Upper lobe of left lung (tissue), 6 donors: Measurements from ENCODE around the gene MRPS34. TPM values are rescaled to one million over a fixed set of nuclear protein-coding genes. Genes with fewer than 3 reads are reported as not detected.

Experiments used
- ATAC-seq, 2 donors: fragments of 200-7000 bp; cut with Tn5 transposase; one replicate each; pipeline ENCODE4 v1.9.1; 2022; ENCODE audit warnings: mild to moderate bottlenecking in 2 of 2, moderate library complexity in 2 of 2; ENCODE audit not compliant: low FRiP score in 2 of 2
- DNase-seq, 2 donors: peaks; one replicate each; pipeline ENCODE4 v3.0.0-alpha.2; 2019 to 2020
- H3K27ac ChIP-seq, 4 donors: fragments of 200-600 bp; sonication (generic); one replicate each; pipeline ENCODE4 v1.5.1; 2016 to 2019
- H3K27me3 ChIP-seq, 4 donors: fragments of 200-600 bp; sonication (generic); one replicate each; pipeline ENCODE4 v1.5.1; 2017 to 2019
- H3K36me3 ChIP-seq, 4 donors: fragments of 200-600 bp; sonication (generic); one replicate each; pipeline ENCODE4 v1.5.1; 2016 to 2019
- H3K4me1 ChIP-seq, 4 donors: fragments of 200-600 bp; sonication (generic); one replicate each; pipeline ENCODE4 v1.5.1; 2018 to 2019
- H3K4me3 ChIP-seq, 4 donors: fragments of 200-600 bp; sonication (generic); one replicate each; pipeline ENCODE4 v1.5.1; 2017 to 2019; ENCODE audit warnings: mild to moderate bottlenecking in 2 of 4, moderate library complexity in 1 of 4
- H3K9me3 ChIP-seq, 4 donors: fragments of 200-600 bp; sonication (generic); one replicate each; pipeline ENCODE4 v1.5.1; 2018 to 2019
- EP300 ChIP-seq, 4 donors: sonication (generic); formaldehyde crosslinking; IDR thresholded peaks; one replicate each; pipeline ENCODE4 v1.5.1; 2017; ENCODE audit warnings: antibody characterized with exemption in 4 of 4, control low read depth in 2 of 4
- POLR2A ChIP-seq, 4 donors: fragments of 450-650 bp; IDR thresholded peaks; one replicate each; pipeline ENCODE4 v1.5.1; 2016 to 2017; ENCODE audit warnings: antibody characterized with exemption in 4 of 4, mild to moderate bottlenecking in 2 of 4
- POLR2AphosphoS5 ChIP-seq, 2 donors: sonication (generic); formaldehyde crosslinking; IDR thresholded peaks; one replicate each; pipeline ENCODE4 v1.5.1; 2017; ENCODE audit warnings: antibody characterized with exemption in 2 of 2
- WGBS, 2 donors: methylation state at CpG; one replicate each; pipeline ENCODE4 v1.1.5; 2017 to 2018; 5-methylcytosine and 5-hydroxymethylcytosine counted together
- total RNA-seq, 6 donors: library from RNA; depleted of rRNA in 4 of 6; stranded (reverse); fragments of >200 nt in 4 of 6; gene quantifications; one replicate each; pipeline versions ENCODE4 v1.1.0 to v1.2.1, GENCODE V29; 2016 to 2021
- TF ChIP-seq, protein P1 (sequence below), 6 experiments: fragments of 450-650 bp in 4 of 6; fragments of 200-600 bp in 2 of 6; sonication (generic) in 2 of 6; IDR thresholded peaks; one replicate each; pipeline ENCODE4 v1.5.1; 2016 to 2019; ENCODE audit warnings: antibody characterized with exemption in 6 of 6
- donor health status: DM: no; HTN: no; CAD: no; lungs with moderate emphysema.
- donor health status: DM: no; HTN: yes; CAD: no; lungs with severe emphysema.

Gene MRPS34
- total RNA-seq, 6 donors from 2014 or later = 49.2 to 91.7 (median 69.8) TPM

DNA sequence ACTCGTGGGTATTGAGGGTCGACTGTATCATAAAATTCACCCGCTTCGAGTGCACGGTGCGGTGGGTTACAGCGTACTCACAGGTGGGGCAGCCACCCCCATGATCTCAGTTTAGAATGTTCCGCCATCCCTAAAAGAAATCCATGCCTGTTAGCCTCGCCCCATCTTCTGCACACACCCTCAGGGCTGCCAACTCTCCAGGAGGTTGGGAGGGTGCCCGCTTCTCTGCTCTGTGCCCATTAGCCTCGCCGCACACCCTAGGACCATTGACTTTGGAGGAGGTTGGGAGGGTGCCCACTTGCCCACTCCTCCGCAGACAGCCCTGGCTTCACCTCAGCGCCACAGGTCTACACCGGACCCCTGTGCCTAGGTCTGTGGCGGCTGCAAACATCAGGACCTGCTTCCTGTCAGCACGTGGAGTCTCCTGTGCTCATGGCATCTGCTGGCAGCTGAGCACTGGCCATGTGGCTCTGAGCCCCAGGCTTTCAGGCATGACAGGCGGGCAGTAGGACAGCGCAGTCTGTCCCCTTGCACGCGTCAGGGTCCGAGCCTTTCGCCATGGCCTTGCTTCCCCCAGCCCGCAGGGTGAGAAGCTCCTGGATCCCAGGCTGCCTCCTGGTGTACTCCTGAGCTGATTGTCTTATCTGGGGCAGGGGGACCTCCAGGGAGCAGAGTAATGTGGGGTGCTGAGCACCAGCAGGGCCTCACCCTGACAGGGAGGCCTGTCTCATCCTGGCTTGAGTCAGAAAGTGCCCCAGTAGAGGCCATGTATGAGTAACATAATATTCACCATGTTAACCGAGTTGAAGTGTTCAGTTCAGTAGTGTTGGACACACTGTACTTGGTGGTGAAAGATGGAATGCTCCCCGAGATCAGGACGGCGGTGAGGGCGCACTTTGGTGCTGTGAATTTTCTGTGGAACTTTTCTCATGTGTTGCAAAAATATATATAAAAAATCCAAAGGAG, 23.5 kb downstream of the MRPS34 start:
- TF ChIP-seq EP300 (IDR thresholded peaks at IDR 0.05) (no peak), POLR2AphosphoS5 (IDR thresholded peaks at IDR 0.05) (no peak), POLR2A (IDR thresholded peaks at IDR 0.05) (no peak)
- TF ChIP-seq, protein P1, sequence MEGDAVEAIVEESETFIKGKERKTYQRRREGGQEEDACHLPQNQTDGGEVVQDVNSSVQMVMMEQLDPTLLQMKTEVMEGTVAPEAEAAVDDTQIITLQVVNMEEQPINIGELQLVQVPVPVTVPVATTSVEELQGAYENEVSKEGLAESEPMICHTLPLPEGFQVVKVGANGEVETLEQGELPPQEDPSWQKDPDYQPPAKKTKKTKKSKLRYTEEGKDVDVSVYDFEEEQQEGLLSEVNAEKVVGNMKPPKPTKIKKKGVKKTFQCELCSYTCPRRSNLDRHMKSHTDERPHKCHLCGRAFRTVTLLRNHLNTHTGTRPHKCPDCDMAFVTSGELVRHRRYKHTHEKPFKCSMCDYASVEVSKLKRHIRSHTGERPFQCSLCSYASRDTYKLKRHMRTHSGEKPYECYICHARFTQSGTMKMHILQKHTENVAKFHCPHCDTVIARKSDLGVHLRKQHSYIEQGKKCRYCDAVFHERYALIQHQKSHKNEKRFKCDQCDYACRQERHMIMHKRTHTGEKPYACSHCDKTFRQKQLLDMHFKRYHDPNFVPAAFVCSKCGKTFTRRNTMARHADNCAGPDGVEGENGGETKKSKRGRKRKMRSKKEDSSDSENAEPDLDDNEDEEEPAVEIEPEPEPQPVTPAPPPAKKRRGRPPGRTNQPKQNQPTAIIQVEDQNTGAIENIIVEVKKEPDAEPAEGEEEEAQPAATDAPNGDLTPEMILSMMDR (IDR thresholded peaks at IDR 0.05) = no peak
- Histone ChIP-seq H3K27ac (no peak overlapping the region), H3K4me1 (no peaks in the 10 kb centered on the region), H3K27me3 (no peaks in the 10 kb centered on the region), H3K36me3 (peaks cover 16 to 100% (median 75%) of the 10 kb centered on the region in 4 donors), H3K9me3 (no peaks in the 10 kb centered on the region), H3K4me3 (no peak overlapping the region)
- 96 to 97% methylated on average over 17 to 22 of the region's 29 CpGs for WGBS, 2 donors
- peak in 1 of 2 donors; percentile 13 for ATAC-seq
- peak in 1 of 2 donors; percentile 52 for DNase-seq

DNA sequence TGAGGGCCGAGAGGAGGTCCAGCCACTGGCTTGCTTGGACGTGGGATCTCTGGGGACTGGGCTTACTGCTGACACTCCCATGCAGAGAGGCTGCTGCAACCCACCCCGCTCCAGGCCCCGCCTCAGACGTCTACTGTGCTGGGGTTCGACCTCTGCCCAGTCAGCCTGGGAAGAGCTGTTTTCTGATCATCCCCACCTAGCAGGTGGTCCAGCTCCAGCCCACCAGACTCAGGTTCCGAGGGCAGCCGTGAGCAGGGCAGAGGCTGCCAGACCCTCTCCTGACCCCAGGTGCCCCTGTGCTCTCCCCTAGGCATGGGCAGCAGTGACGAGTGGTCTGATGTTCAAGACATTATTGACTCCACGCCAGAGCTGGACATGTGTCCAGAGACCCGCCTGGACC, 25.0 kb downstream of the MRPS34 start:
- DNase-seq (peak in 1 of 2 donors; percentile 62), ATAC-seq (no peak)
- no peak overlapping the region for H3K4me3 ChIP-seq
- no peaks in the 10 kb centered on the region for H3K4me1 ChIP-seq
- H3K27ac ChIP-seq = no peak overlapping the region
- no peaks in the 10 kb centered on the region for H3K27me3 ChIP-seq
- peaks cover 16 to 99% (median 82%) of the 10 kb centered on the region in 4 donors for H3K36me3 ChIP-seq
- TF ChIP-seq EP300 (IDR thresholded peaks at IDR 0.05) = no peak
- no peak for TF ChIP-seq POLR2AphosphoS5 (IDR thresholded peaks at IDR 0.05)
- TF ChIP-seq, protein P1 (IDR thresholded peaks at IDR 0.05) = no peak
- TF ChIP-seq POLR2A (IDR thresholded peaks at IDR 0.05) = no peak
- no peaks in the 10 kb centered on the region for H3K9me3 ChIP-seq
- WGBS, 2 donors = 86 to 89% methylated on average over 6 to 8 of the region's 11 CpGs

DNA sequence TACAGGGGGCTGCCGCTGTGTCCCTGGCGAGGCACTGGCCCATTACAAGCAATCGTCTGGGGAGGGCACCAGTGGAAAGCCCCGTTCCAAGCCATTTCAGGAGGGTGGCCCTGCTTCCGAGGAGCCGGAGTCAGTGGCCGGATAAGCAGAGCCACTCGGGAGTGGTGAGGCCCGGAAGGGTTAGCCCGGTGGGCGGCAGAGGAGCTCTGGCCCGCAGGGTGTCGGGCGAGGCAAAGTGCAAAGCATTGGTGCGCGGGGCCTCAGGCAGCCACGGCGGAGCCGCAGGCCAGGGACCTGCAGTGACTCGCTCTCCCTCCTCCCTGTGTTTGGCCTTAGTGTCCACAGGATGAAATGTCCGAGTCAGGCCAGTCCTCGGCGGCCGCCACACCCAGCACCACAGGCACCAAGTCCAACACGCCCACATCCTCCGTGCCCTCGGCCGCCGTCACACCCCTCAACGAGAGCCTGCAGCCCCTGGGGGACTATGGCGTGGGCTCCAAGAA, 26.2 kb downstream of the MRPS34 start:
- Histone ChIP-seq H3K4me1 (no peaks in the 10 kb centered on the region), H3K27ac (no peak overlapping the region), H3K36me3 (peaks cover 11 to 92% (median 75%) of the 10 kb centered on the region in 4 donors), H3K4me3 (no peak overlapping the region), H3K9me3 (no peaks in the 10 kb centered on the region), H3K27me3 (no peaks in the 10 kb centered on the region)
- TF ChIP-seq EP300 (IDR thresholded peaks at IDR 0.05) (no peak), POLR2AphosphoS5 (IDR thresholded peaks at IDR 0.05) (no peak), POLR2A (IDR thresholded peaks at IDR 0.05) (no peak)
- 94 to 96% methylated on average over 19 to 20 of the region's 31 CpGs for WGBS, 2 donors
- DNase-seq (peak in 1 of 2 donors; percentile 77), ATAC-seq (peak in 1 of 2 donors; percentile 4)

DNA sequence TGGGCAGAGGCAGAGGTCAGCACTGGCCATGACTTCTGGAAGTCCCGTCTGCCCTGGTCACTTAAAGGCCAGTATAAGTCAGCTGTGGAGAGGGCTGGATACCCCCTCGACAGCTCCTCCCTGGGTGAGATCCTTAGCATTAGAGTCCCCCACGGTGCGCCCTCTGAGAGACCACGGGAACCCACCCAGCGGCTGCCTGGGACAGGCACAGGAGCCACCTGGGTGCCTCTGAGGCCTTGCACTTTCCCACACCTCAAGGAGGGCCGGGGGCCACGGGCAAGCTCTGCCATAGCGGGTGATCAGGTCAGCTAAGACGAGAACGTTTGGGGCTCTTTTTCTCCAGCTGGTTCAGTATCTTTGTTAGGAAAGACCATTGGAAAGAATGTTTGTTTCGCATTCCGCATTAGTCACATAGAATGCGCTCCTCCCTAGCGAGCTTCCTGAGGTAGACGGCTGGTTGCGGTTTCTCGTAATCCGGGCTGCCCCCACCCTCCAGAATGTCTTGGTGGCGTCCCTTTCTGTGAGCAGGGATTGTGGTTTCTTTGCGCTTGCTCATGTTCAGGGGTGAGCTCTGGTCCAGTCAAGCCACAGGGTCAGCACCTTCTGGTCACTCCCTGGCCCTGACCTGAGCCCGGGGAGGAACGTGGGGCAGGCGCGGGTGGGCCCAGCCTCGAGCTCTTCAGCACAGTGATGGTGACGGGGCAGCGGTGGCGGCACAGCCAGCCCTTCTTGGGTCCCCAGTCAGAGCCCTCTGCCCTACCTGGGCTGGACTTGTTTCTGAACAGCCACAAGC, 26.8 kb downstream of the MRPS34 start:
- Histone ChIP-seq H3K27ac (no peak overlapping the region), H3K27me3 (no peaks in the 10 kb centered on the region), H3K36me3 (peaks cover 11 to 92% (median 75%) of the 10 kb centered on the region in 4 donors), H3K4me3 (no peak overlapping the region), H3K9me3 (no peaks in the 10 kb centered on the region), H3K4me1 (no peaks in the 10 kb centered on the region)
- 95% methylated on average over 16 to 28 of the region's 29 CpGs for WGBS, 2 donors
- DNase-seq (peak in 1 of 2 donors; percentile 69), ATAC-seq (peak in 1 of 2 donors; percentile 45)
- TF ChIP-seq POLR2A (IDR thresholded peaks at IDR 0.05) (no peak), EP300 (IDR thresholded peaks at IDR 0.05) (no peak), POLR2AphosphoS5 (IDR thresholded peaks at IDR 0.05) (no peak)
- TF ChIP-seq, protein P1 (IDR thresholded peaks at IDR 0.05) = no peak
